ENCODE measurements around the gene P2RY14.

The P2RY14 gene

DNA sequence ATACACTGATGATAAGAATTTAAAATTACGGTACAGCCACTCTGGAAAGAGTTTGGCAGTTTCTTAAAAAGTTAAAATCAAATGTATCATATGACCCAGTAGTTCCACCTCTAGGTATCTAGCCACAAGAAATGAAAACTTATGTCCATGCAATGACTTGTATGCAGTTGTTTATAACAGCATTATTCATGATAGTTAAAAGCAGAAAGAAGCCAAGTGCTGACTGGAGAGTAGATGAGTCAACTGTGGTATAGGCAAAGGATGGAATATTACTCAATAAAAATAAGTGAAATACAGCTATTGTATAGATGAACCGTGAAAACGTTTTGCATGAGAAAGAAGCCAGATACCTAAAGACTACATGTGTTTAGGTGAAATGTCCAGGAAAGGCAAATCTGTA lies 23.4 kb upstream of the P2RY14 start:
- no peak for TF ChIP-seq POLR2AphosphoS5 (IDR thresholded peaks at IDR 0.05; ENCODE audit: low read depth, low read length)
- TF ChIP-seq FOXP2 (optimal IDR thresholded peaks at IDR 0.05; ENCODE audit: borderline replicate concordance, extremely low read depth, extremely low read length, insufficient read depth), result no peak
- TF ChIP-seq TAF1 (IDR thresholded peaks at IDR 0.05; ENCODE audit: borderline replicate concordance, insufficient read depth, low read length), result no peak
- no peak for TF ChIP-seq REST (IDR thresholded peaks at IDR 0.05; ENCODE audit: insufficient read depth in 1 of 2, low read depth in 2 of 2, low read length in 2 of 2)
- TF ChIP-seq SIN3A (IDR thresholded peaks at IDR 0.05; ENCODE audit: borderline replicate concordance, insufficient read depth, low read length), result no peak

- TF ChIP-seq TAF1 (IDR thresholded peaks at IDR 0.05; ENCODE audit: borderline replicate concordance, insufficient read depth, low read length), result no peak
- no peak for TF ChIP-seq POLR2AphosphoS5 (IDR thresholded peaks at IDR 0.05; ENCODE audit: low read depth, low read length)
- TF ChIP-seq FOXP2 (optimal IDR thresholded peaks at IDR 0.05; ENCODE audit: borderline replicate concordance, extremely low read depth, extremely low read length, insufficient read depth), result no peak
- TF ChIP-seq SIN3A (IDR thresholded peaks at IDR 0.05; ENCODE audit: borderline replicate concordance, insufficient read depth, low read length), result no peak
- no peak for TF ChIP-seq REST (IDR thresholded peaks at IDR 0.05; ENCODE audit: insufficient read depth in 1 of 2, low read depth in 2 of 2, low read length in 2 of 2)
Measured at GRCh38 chr3:151300539-151300938, 22.2 kb upstream of the P2RY14 start.

DNA sequence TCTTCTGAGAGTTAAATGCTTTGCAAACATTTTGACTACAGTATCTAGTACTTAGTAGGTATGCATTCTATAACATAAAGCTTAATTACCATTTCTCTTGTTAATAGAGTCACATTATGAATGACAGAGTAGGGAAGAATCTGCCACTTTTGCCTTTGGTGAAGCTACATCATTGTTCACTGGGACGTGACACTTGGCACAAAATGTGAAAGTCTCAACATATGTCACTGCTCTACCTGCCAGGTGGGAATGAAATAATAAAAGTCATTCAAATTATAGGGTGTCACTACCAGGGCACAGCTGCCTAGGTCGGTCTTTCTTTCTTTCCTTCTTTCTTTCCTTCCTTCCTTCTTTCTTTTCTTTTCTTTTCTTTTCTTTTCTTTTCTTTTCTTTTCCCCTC lies 20.7 kb upstream of the P2RY14 start:
- no peak for TF ChIP-seq POLR2AphosphoS5 (IDR thresholded peaks at IDR 0.05; ENCODE audit: low read depth, low read length)
- no peak for TF ChIP-seq REST (IDR thresholded peaks at IDR 0.05; ENCODE audit: insufficient read depth in 1 of 2, low read depth in 2 of 2, low read length in 2 of 2)
- no peak for TF ChIP-seq TAF1 (IDR thresholded peaks at IDR 0.05; ENCODE audit: borderline replicate concordance, insufficient read depth, low read length)
- no peak for TF ChIP-seq SIN3A (IDR thresholded peaks at IDR 0.05; ENCODE audit: borderline replicate concordance, insufficient read depth, low read length)
- no peak for TF ChIP-seq FOXP2 (optimal IDR thresholded peaks at IDR 0.05; ENCODE audit: borderline replicate concordance, extremely low read depth, extremely low read length, insufficient read depth)

- TF ChIP-seq FOXP2 (optimal IDR thresholded peaks at IDR 0.05; ENCODE audit: borderline replicate concordance, extremely low read depth, extremely low read length, insufficient read depth), result no peak
- no peak for TF ChIP-seq SIN3A (IDR thresholded peaks at IDR 0.05; ENCODE audit: borderline replicate concordance, insufficient read depth, low read length)
- no peak for TF ChIP-seq POLR2AphosphoS5 (IDR thresholded peaks at IDR 0.05; ENCODE audit: low read depth, low read length)
- TF ChIP-seq TAF1 (IDR thresholded peaks at IDR 0.05; ENCODE audit: borderline replicate concordance, insufficient read depth, low read length), result no peak
- no peak for TF ChIP-seq REST (IDR thresholded peaks at IDR 0.05; ENCODE audit: insufficient read depth in 1 of 2, low read depth in 2 of 2, low read length in 2 of 2)
Measured at GRCh38 chr3:151297429-151297828, 19.1 kb upstream of the P2RY14 start.

GRCh38 chr3:151296226-151296625 lies 17.9 kb upstream of the P2RY14 start:
- TF ChIP-seq REST (IDR thresholded peaks at IDR 0.05; ENCODE audit: insufficient read depth in 1 of 2, low read depth in 2 of 2, low read length in 2 of 2), result no peak
- TF ChIP-seq FOXP2 (optimal IDR thresholded peaks at IDR 0.05; ENCODE audit: borderline replicate concordance, extremely low read depth, extremely low read length, insufficient read depth), result no peak
- TF ChIP-seq POLR2AphosphoS5 (IDR thresholded peaks at IDR 0.05; ENCODE audit: low read depth, low read length), result no peak
- no peak for TF ChIP-seq TAF1 (IDR thresholded peaks at IDR 0.05; ENCODE audit: borderline replicate concordance, insufficient read depth, low read length)
- no peak for TF ChIP-seq SIN3A (IDR thresholded peaks at IDR 0.05; ENCODE audit: borderline replicate concordance, insufficient read depth, low read length)
